Left lobe of liver (tissue), 2 donors: Measurements from ENCODE around the gene CLOCK. TPM values are rescaled to one million over a fixed set of nuclear protein-coding genes. Genes with fewer than 3 reads are reported as not detected.
"Not testable (repeated sequence)": the region's sequence is repeated elsewhere in the genome, so short reads cannot be mapped to it uniquely, and the experiment has no call there.

Experiments
- ATAC-seq: fragments of 200-7000 bp; cut with Tn5 transposase; one replicate; pipeline ENCODE4 v1.9.1; 2020; ENCODE audit warnings: mild to moderate bottlenecking, moderate library complexity
- DNase-seq: peaks from one replicate; pipeline ENCODE4 v3.0.0-alpha.2; 2020; ENCODE audit warnings: low spot score
- total RNA-seq: library from RNA; stranded (reverse); gene quantifications from one replicate; pipeline ENCODE4 v1.2.1, GENCODE V29; 2021
- donor health status: DM: no; HTN: no; CAD: no; lungs with moderate emphysema.
- donor health status: DM: no; HTN: yes; CAD: no.

CLOCK gene
- 14.4 TPM for total RNA-seq

GRCh38 chr4:55546756-55547465 is at the start of gene CLOCK:
TSS of gene CLOCK (minus strand) at chr4:55546909. CDS start at chr4:55482785, 64,124 bp downstream.
- peak; percentile 84 for ATAC-seq
- DNase-seq: peak; percentile 89

GRCh38 chr4:55592014-55592413 is 45.3 kb upstream of the CLOCK start, which contains the start of gene PDCL2:
TSS of gene PDCL2 (minus strand) at chr4:55592245. CDS start at chr4:55592109, 136 bp downstream.
- no peak for ATAC-seq
- no peak for DNase-seq

GRCh38 chr4:55588160-55588559 is 41.5 kb upstream of the CLOCK start:
- ATAC-seq (no peak), DNase-seq (no peak)

- ATAC-seq, DNase-seq: not testable (repeated sequence)
These were observed 36.1 kb upstream of the CLOCK start for GRCh38 chr4:55582773-55583172.

- no peak for ATAC-seq
These were observed 31.8 kb upstream of the CLOCK start for GRCh38 chr4:55578341-55579010.

GRCh38 chr4:55575513-55575912 is 28.8 kb upstream of the CLOCK start:
- DNase-seq (no peak), ATAC-seq (no peak)

More at GRCh38 chr4:55578341-55579010, 31.8 kb upstream of the CLOCK start:
- DNase-seq: no peak

GRCh38 chr4:55574252-55574651 is 27.5 kb upstream of the CLOCK start:
- ATAC-seq (no peak), DNase-seq (no peak)

- ATAC-seq (no peak), DNase-seq (no peak)
These were observed 25.1 kb upstream of the CLOCK start for GRCh38 chr4:55571806-55572205.

- no peak for DNase-seq
- ATAC-seq: no peak
These were observed 22.3 kb upstream of the CLOCK start for GRCh38 chr4:55568905-55569504.

- ATAC-seq (no peak), DNase-seq (no peak)
These were observed 15.2 kb upstream of the CLOCK start for GRCh38 chr4:55561889-55562288.

- DNase-seq (no peak), ATAC-seq (no peak)
These were observed 13.4 kb upstream of the CLOCK start for GRCh38 chr4:55560096-55560495.

- DNase-seq (no peak), ATAC-seq (peak; percentile 67)
These were observed 7.8 kb upstream of the CLOCK start for GRCh38 chr4:55554453-55555030.

GRCh38 chr4:55553441-55554201 is 6.9 kb upstream of the CLOCK start:
- DNase-seq: peak; percentile 46
- peak; percentile 86 for ATAC-seq

GRCh38 chr4:55551964-55552363 is 5.3 kb upstream of the CLOCK start:
- ATAC-seq, DNase-seq: not testable (repeated sequence)

GRCh38 chr4:55549888-55550287 is 3.2 kb upstream of the CLOCK start:
- DNase-seq: no peak

GRCh38 chr4:55547918-55548317 is 1.2 kb upstream of the CLOCK start:
- ATAC-seq: no peak

More at GRCh38 chr4:55549888-55550287, 3.2 kb upstream of the CLOCK start:
- no peak for ATAC-seq

GRCh38 chr4:55547466-55547770 is 709 bp upstream of the CLOCK start:
- ATAC-seq (no peak), DNase-seq (no peak)

More at GRCh38 chr4:55547918-55548317, 1.2 kb upstream of the CLOCK start:
- no peak for DNase-seq

GRCh38 chr4:55546506-55546755 is 278 bp downstream of the CLOCK start:
- no peak for DNase-seq
- peak; percentile 82 for ATAC-seq

- ATAC-seq (peak; percentile 80), DNase-seq (peak; percentile 89)
These were observed 836 bp downstream of the CLOCK start for GRCh38 chr4:55545641-55546505.

- ATAC-seq: no peak
- DNase-seq: no peak
These were observed 1.6 kb downstream of the CLOCK start for GRCh38 chr4:55545151-55545550.
